C4-2B (cell line): ENCODE data around the gene ZNF428.

Source experiments
- H3K27ac ChIP-seq: fragments of 450-650 bp; 2 replicates; pipeline ENCODE4 v1.5.1; 2017
- CTCF ChIP-seq: fragments of 450-650 bp; conservative IDR thresholded peaks from 2 replicates; pipeline ENCODE4 v1.5.1; 2017; ENCODE audit warnings: mild to moderate bottlenecking
- ZFX ChIP-seq: fragments of 450-650 bp; IDR thresholded peaks from 2 replicates; pipeline ENCODE4 v1.6.1; 2017

ZNF428 gene

DNA sequence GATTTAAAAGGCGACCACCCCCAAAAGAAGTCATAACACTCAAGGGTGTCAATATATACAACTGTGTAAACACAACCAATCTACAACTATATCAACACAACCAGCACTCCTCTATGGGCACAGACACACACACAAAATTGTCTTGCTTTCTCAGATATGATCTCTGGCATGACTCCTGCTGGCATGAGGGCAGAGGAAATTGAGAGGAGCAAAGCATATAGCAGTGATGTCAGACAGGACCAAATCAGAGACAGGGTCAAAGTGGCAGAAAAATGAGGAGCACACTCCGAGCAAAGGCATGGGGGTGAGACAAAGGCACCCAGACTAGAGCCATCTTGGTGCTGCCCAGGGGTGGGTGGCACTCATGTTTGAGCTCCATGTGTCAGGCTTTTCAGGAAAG, 33.1 kb downstream of the ZNF428 start:
- H3K27ac ChIP-seq: no peak overlapping the region
- TF ChIP-seq ZFX (no peak), CTCF (no peak)

DNA sequence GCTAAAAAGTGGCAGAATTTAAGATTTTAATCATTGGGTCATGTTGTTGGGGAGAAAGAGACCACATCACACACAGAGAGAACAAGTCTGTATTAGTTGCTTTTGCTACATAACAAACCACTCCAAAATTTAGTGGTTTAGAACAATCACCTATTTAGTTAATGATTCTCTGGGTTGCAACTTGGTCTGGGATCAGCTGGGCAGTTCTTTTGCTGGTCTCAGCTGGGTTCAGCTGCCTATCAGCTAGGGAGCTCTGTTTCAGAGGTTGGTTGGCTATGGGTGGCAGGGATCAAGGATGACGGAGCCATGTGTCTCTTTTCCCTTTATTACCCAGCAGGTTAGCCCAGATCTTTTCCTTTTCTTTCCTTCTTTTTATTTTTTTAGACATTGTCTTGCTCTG, 34.9 kb downstream of the ZNF428 start:
- H3K27ac ChIP-seq: no peak overlapping the region
- TF ChIP-seq CTCF: no peak
- TF ChIP-seq ZFX: no peak

DNA sequence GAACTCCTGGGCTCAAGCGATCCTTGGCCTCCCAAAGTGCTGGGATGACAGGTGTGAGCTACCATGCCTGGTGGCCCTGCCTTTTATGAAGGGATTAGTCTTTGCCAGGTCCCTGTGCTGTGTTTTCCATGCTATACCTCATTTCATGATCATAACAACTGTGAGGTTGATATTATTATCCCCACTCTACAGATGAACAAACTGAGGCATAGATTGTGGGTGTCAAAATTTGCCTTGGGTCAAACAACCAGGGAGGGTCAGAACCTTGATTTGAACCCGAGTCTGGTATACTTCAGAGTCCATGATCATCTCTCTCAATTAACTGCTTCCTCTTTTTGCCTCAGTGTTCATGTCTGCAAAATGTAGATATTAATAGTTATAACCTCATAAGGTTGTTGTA, 36.9 kb downstream of the ZNF428 start:
- no peak for TF ChIP-seq ZFX
- TF ChIP-seq CTCF: no peak
- H3K27ac ChIP-seq: no peak overlapping the region

DNA sequence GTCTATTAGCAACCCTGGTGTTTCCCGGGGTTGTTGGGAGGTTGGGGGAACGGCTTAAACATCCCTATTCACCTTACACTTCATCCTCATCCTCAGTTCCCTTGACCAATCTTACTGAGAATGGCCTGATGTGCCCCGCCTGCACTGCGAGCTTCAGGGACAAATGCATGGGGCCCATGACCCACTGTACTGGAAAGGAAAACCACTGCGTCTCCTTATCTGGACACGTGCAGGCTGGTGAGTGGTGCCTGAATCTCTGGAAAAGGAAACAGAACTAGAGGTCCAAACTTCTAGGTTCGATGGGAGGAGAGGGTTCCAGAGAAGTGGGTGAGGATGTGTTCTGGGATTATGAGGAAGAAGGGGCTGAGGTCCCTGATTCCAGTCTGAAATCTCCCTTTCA, 38.0 kb downstream of the ZNF428 start:
- TF ChIP-seq ZFX (no peak), CTCF (no peak)
- H3K27ac ChIP-seq: no peak overlapping the region

DNA sequence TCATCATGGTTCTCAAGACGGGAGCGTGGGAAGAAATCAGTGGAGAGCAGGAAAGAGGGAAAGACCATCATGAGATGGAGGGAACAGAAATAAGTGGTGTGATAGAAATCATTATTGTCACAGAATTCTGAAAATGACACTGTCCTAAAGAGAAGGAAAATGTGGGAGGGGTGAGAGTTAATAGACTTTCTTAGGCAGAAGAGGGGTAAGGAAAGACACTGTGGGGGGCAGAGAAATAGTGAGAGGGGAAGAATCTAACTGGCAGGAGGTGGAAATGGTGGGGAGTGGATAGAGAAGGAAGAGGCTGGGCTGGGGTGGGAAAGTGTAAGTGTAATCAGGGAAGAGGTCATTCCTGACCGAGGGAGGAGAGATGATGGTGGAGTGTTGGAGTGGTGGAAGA, 40.6 kb downstream of the ZNF428 start:
- TF ChIP-seq CTCF (no peak), ZFX (no peak)
- no peak overlapping the region for H3K27ac ChIP-seq

GRCh38 chr19:43575955-43576878, 43.2 kb downstream of the ZNF428 start:
- TF ChIP-seq ZFX: no peak
- TF ChIP-seq CTCF: no peak
- H3K27ac ChIP-seq: peak overlapping the region; percentile 85

DNA sequence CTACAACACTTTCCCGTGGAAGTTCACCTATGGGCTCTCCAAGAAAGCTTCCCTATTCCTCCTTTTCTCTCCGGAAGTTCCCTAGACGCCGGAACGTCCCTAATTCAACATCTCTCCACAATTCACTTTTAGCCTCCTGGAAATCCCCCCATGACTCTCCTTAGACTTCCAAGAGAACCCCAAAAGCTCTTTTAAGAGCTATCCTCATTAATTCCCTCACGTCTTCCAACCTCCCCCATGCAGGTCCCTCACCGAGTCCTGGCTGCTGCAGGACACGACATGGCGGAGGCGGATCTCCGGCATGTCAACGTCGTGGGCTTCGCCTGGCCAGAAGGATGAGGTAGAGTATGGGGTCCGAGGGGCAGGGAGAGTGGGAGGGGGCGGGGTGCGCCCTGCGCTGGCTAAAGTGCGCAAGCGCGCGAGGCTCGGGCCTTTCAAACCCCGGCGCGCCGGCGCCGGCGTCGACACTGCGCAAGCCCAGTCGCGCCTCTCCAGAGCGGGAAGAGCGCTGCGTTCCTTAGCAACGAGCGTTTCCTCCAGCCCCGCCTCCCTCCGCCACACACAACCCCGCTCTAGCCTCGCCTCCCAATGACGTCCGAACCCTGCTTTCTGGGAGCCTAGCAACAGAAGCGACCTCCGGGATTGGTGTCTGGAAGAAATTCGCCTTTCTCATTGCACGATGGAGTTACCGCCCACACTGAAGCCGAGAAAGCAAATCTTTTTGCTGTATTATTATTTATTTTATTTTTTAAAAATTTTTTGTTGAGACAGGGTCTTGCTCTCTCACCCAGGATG, 44.1 kb downstream of the ZNF428 start, which contains the start of the genes PINLYP and XRCC1:
Gene PINLYP, plus strand, starts transcription at position 646 of the 795 bp plus-strand sequence. CDS start 1,391 bp downstream, outside the sequence.
Gene XRCC1, minus strand, starts transcription at position 372 of the 795 bp plus-strand sequence. Its CDS starts 69 bp downstream, at position 303.
- TF ChIP-seq CTCF (no peak), ZFX (no peak)
- H3K27ac ChIP-seq: peak within 1 kb of the TSS; percentile 85
